Stimulated activated CD4-positive, alpha-beta T cell treated with anti-CD3 and anti-CD28 coated beads, TNF-alpha, amount 100 ng/mL, for 24 hours (primary cell): ENCODE measurements around the gene SFXN2.
"Not testable (repeated sequence)": the region's sequence is repeated elsewhere in the genome, so short reads cannot be mapped to it uniquely, and the experiment has no call there.

Experiments
- DNase-seq, 3 experiments: peaks; one replicate each; pipeline ENCODE4 v3.0.0-alpha.2; 2020; ENCODE audit warnings: low read depth in 3 of 3

Gene SFXN2

GRCh38 chr10:102679596-102679995 is 34.8 kb upstream of the SFXN2 start:
- no peak for DNase-seq

GRCh38 chr10:102681696-102682095 is 32.7 kb upstream of the SFXN2 start:
- DNase-seq: no peak

- DNase-seq: no peak
These were observed 32.0 kb upstream of the SFXN2 start for GRCh38 chr10:102682416-102682815.

GRCh38 chr10:102682981-102683380 is 31.5 kb upstream of the SFXN2 start:
- no peak for DNase-seq

GRCh38 chr10:102683736-102684135 is 30.7 kb upstream of the SFXN2 start:
- DNase-seq: no peak

- no peak for DNase-seq
These were observed 23.0 kb upstream of the SFXN2 start for GRCh38 chr10:102691285-102692066.

- not testable (repeated sequence) for DNase-seq
These were observed 19.0 kb upstream of the SFXN2 start for GRCh38 chr10:102695401-102695800.

GRCh38 chr10:102696736-102697135 is 17.7 kb upstream of the SFXN2 start:
- DNase-seq: no peak

- no peak for DNase-seq
These were observed 15.5 kb upstream of the SFXN2 start for GRCh38 chr10:102698894-102699293.

- no peak for DNase-seq
These were observed 13.2 kb upstream of the SFXN2 start for GRCh38 chr10:102701272-102701671.

- DNase-seq: no peak
These were observed 12.6 kb upstream of the SFXN2 start for GRCh38 chr10:102701796-102702195.

GRCh38 chr10:102702742-102703141 is 11.7 kb upstream of the SFXN2 start:
- no peak for DNase-seq

- no peak for DNase-seq
These were observed 9.5 kb upstream of the SFXN2 start for GRCh38 chr10:102704915-102705314.

GRCh38 chr10:102705531-102705930 is 8.9 kb upstream of the SFXN2 start:
- no peak for DNase-seq

GRCh38 chr10:102710609-102711008 is 3.8 kb upstream of the SFXN2 start:
- no peak for DNase-seq

- DNase-seq: no peak
These were observed 2.3 kb upstream of the SFXN2 start for GRCh38 chr10:102712089-102712488.

- no peak for DNase-seq
These were observed 1.4 kb upstream of the SFXN2 start for GRCh38 chr10:102712843-102713538.

- DNase-seq: peak in 1 of 3 experiments; percentile 47
These were observed 960 bp upstream of the SFXN2 start for GRCh38 chr10:102713539-102713813.

- DNase-seq: peak; percentile 91 to 99 (median 94)
These were observed 419 bp upstream of the SFXN2 start, which contains the start of gene ARL3 for GRCh38 chr10:102713814-102714620. Gene ARL3 (minus strand): TSS chr10:102714397. CDS start chr10:102714275, 122 bp downstream.

GRCh38 chr10:102715880-102716279 is 1.4 kb downstream of the SFXN2 start:
- no peak for DNase-seq

- DNase-seq: not testable (repeated sequence)
These were observed 2.6 kb downstream of the SFXN2 start for GRCh38 chr10:102716900-102717565.

- DNase-seq: no peak
These were observed 3.8 kb downstream of the SFXN2 start for GRCh38 chr10:102718220-102718619.
